ENCODE results near the gene PANK3.

- no peak for TF ChIP-seq CTCF (IDR thresholded peaks at IDR 0.05)
- no peak for TF ChIP-seq EP300 (IDR thresholded peaks at IDR 0.05)
- TF ChIP-seq POLR2A (IDR thresholded peaks at IDR 0.05) = no peak
- TF ChIP-seq POLR2AphosphoS5 (IDR thresholded peaks at IDR 0.05) = no peak
Observed at GRCh38 chr5:168606562-168606961, 27.4 kb upstream of the PANK3 start.

All from sigmoid colon (tissue), 4 donors.